ENCODE results near the gene WASHC2A. TPM values are rescaled to one million over a fixed set of nuclear protein-coding genes. Genes with fewer than 3 reads are reported as not detected.
"Not testable (repeated sequence)": the region's sequence is repeated elsewhere in the genome, so short reads cannot be mapped to it uniquely, and the experiment has no call there.

WASHC2A gene
- total RNA-seq, 4 donors from 2014 or later, result 53.7 to 74.8 (median 61.3) TPM

DNA sequence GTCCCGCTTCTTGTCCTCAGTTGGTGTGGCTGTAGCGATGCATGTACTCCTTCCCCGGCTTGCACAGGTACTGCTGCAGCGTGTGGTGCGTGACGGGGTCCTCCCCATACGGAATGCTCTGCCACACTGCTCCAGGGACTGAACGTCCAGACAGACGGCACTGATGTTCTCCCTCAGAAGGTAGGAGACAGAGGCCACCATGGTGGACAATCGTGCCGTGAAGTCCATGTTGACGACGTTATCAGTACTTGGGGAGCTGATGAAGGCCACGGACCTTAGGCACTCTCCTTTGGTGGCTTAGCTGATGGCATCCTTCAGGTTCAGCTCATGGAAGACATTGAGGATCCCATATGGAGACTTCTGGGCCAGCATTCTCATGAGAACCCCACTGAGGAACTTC is 42.1 kb upstream of the WASHC2A start:
- H3K27me3 ChIP-seq, result no peaks in the 10 kb centered on the region
- WGBS, 2 donors (ENCODE audit: low coverage in 1 of 2), result 96% methylated on average over 14 of the region's 14 CpGs; no CpG with 5 or more reads in 1 of the 2 donors
- intact Hi-C loops (cut with DNase I; ENCODE audit: low total_unique reads) (no loop called here), in situ Hi-C loops (cut with MboI; ENCODE audit: low pct_ligation_motif_present in 1 of 4, low pct_unique_long_range_greater_than_20kb in 1 of 4, low sequenced_read_pairs in 3 of 4) (no loop called here)
- H3K4me3 ChIP-seq, result no peak overlapping the region
- no peak overlapping the region for H3K27ac ChIP-seq
- no peaks in the 10 kb centered on the region for H3K36me3 ChIP-seq
- no peaks in the 10 kb centered on the region for H3K9me3 ChIP-seq
- TF ChIP-seq POLR2AphosphoS5 (IDR thresholded peaks at IDR 0.05), result no peak
- TF ChIP-seq, protein P1, sequence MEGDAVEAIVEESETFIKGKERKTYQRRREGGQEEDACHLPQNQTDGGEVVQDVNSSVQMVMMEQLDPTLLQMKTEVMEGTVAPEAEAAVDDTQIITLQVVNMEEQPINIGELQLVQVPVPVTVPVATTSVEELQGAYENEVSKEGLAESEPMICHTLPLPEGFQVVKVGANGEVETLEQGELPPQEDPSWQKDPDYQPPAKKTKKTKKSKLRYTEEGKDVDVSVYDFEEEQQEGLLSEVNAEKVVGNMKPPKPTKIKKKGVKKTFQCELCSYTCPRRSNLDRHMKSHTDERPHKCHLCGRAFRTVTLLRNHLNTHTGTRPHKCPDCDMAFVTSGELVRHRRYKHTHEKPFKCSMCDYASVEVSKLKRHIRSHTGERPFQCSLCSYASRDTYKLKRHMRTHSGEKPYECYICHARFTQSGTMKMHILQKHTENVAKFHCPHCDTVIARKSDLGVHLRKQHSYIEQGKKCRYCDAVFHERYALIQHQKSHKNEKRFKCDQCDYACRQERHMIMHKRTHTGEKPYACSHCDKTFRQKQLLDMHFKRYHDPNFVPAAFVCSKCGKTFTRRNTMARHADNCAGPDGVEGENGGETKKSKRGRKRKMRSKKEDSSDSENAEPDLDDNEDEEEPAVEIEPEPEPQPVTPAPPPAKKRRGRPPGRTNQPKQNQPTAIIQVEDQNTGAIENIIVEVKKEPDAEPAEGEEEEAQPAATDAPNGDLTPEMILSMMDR (IDR thresholded peaks at IDR 0.05), result no peak
- no peak for TF ChIP-seq POLR2A (IDR thresholded peaks at IDR 0.05)
- no peak for TF ChIP-seq EP300 (IDR thresholded peaks at IDR 0.05; ENCODE audit: low read depth)
- no peaks in the 10 kb centered on the region for H3K4me1 ChIP-seq
- DNase-seq, result no peak

DNA sequence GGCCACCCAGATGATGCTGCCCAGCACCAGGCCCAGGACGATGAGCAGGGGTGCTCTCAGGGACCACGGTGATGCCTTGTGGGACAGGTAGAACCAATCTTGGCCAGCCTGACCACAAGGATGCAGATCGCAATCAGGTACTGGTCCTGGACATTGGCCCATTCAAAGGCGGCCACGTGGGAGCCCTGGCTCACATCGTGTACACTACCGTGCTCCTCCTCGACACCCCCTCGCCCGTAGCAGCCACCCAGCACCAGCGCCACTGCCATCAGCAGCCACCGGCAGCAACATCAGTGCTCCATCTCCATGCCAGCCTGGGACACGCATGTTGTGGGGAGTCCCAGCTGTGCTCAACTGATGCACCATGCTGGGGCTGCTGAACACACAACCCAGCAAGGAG is 40.6 kb upstream of the WASHC2A start:
- intact Hi-C loops (cut with DNase I; ENCODE audit: low total_unique reads), result no loop called here
- no peak for DNase-seq
- Histone ChIP-seq H3K36me3 (no peaks in the 10 kb centered on the region), H3K9me3 (no peaks in the 10 kb centered on the region), H3K27me3 (no peaks in the 10 kb centered on the region), H3K4me3 (no peak overlapping the region), H3K27ac (no peak overlapping the region), H3K4me1 (no peaks in the 10 kb centered on the region)
- 93% methylated on average over 13 of the region's 13 CpGs; no CpG with 5 or more reads in 1 of the 2 donors for WGBS, 2 donors (ENCODE audit: low coverage in 1 of 2)
- TF ChIP-seq EP300 (IDR thresholded peaks at IDR 0.05; ENCODE audit: low read depth), result no peak
- TF ChIP-seq POLR2AphosphoS5 (IDR thresholded peaks at IDR 0.05), result no peak
- TF ChIP-seq POLR2A (IDR thresholded peaks at IDR 0.05), result no peak
- TF ChIP-seq, protein P1 (IDR thresholded peaks at IDR 0.05), result no peak
- in situ Hi-C loops (cut with MboI; ENCODE audit: low pct_ligation_motif_present in 1 of 4, low pct_unique_long_range_greater_than_20kb in 1 of 4, low sequenced_read_pairs in 3 of 4), result no loop called here

DNA sequence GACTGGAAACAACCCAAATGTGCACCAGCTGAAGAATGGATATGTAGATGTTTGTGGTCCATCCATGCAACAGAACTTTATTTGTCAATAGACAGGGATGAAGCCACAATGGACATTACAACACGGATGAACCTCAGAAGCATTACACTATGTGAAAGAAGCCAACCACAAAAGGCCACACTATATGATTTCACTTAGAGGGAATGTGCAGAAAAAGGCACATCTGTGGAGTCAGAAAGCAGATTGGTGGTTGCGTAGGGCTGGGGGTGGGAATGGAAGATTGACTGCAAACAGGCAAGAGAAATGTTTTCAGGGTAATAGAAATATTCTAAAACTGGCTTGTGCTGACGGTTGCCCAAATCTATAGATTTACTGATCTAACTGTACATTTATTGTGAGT is 34.3 kb upstream of the WASHC2A start:
- Histone ChIP-seq H3K9me3 (no peaks in the 10 kb centered on the region), H3K27me3 (no peaks in the 10 kb centered on the region), H3K4me3 (no peak overlapping the region), H3K4me1 (no peaks in the 10 kb centered on the region), H3K27ac (no peak overlapping the region), H3K36me3 (no peaks in the 10 kb centered on the region)
- no peak for DNase-seq
- intact Hi-C loops (cut with DNase I; ENCODE audit: low total_unique reads), result no loop called here
- in situ Hi-C loops (cut with MboI; ENCODE audit: low pct_ligation_motif_present in 1 of 4, low pct_unique_long_range_greater_than_20kb in 1 of 4, low sequenced_read_pairs in 3 of 4), result no loop called here
- TF ChIP-seq POLR2AphosphoS5 (IDR thresholded peaks at IDR 0.05) (no peak), EP300 (IDR thresholded peaks at IDR 0.05; ENCODE audit: low read depth) (no peak), POLR2A (IDR thresholded peaks at IDR 0.05) (no peak)
- TF ChIP-seq, protein P1 (IDR thresholded peaks at IDR 0.05), result no peak
- 61% methylated on average over 3 of the region's 3 CpGs for WGBS, 2 donors (ENCODE audit: low coverage in 1 of 2)

DNA sequence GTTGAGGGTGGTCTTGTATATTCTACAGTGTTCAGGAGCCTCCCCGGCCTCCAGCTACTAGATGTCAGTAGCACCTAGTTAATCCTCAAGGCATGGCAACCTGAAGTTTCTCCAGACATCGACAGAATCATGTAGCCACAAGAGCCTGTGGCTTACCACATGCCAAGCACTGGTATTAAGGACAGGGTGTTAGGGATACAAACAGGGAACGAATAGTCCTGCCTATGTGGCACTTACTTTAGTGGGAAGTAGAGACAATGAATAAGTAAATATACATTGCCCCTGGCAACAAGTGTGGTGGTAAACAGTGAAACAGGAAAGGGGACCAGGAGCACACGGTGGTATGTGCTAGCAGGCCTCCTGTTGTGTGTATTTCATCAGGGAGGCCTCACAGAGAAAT is 32.4 kb upstream of the WASHC2A start:
- 58% methylated on average over 4 of the region's 4 CpGs; no CpG with 5 or more reads in 1 of the 2 donors for WGBS, 2 donors (ENCODE audit: low coverage in 1 of 2)
- intact Hi-C loops (cut with DNase I; ENCODE audit: low total_unique reads); in situ Hi-C loops (cut with MboI; ENCODE audit: low pct_ligation_motif_present in 1 of 4, low pct_unique_long_range_greater_than_20kb in 1 of 4, low sequenced_read_pairs in 3 of 4): not testable (repeated sequence)

DNA sequence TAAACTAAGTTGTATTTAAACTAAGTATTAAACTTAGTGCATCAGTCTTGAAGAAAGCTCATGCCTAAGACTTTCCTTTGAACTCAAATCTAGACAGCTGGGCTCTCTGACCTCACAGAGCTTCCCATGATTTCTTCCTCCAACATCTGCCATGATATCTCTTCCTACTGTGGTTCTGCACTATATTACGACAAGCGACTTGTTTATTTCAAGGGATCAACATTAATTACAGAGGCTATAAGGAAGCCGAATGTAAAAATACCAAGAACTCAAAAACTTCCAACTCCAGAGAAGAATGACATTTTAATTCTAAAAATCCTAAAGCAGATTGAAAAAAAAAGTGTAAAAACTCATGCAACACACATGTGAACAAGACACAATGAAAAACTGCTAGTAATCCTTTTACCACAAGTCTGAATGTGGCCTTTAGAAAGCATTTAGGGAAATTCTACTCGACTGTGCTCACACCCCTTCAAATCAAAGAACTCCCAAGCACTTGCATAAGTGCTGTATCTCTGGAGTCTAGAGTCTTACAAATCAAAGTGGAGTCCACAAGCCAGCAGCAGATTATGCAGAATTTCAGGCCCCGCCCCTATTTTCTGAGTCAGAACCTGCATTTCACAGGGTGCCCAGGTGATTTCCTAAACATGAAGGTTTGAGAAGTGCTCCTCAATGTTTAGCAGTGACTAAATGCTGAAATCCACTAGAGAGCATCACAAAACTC is 22.7 kb upstream of the WASHC2A start:
- in situ Hi-C loops (cut with MboI; ENCODE audit: low pct_ligation_motif_present in 1 of 4, low pct_unique_long_range_greater_than_20kb in 1 of 4, low sequenced_read_pairs in 3 of 4) (no loop called here), intact Hi-C loops (cut with DNase I; ENCODE audit: low total_unique reads) (no loop called here)
- no peaks in the 10 kb centered on the region for H3K36me3 ChIP-seq
- no peak for TF ChIP-seq POLR2AphosphoS5 (IDR thresholded peaks at IDR 0.05)
- TF ChIP-seq, protein P1 (IDR thresholded peaks at IDR 0.05), result no peak
- no peak for TF ChIP-seq POLR2A (IDR thresholded peaks at IDR 0.05)
- no peak for TF ChIP-seq EP300 (IDR thresholded peaks at IDR 0.05; ENCODE audit: low read depth)
- no peaks in the 10 kb centered on the region for H3K27me3 ChIP-seq
- H3K9me3 ChIP-seq, result no peaks in the 10 kb centered on the region
- H3K4me3 ChIP-seq, result no peak overlapping the region
- no peak overlapping the region for H3K27ac ChIP-seq
- no peak for DNase-seq
- 39 to 64% methylated on average over 3 to 5 of the region's 5 CpGs for WGBS, 2 donors (ENCODE audit: low coverage in 1 of 2)
- H3K4me1 ChIP-seq, result no peaks in the 10 kb centered on the region

More for the DNA sequence above, 32.4 kb upstream of the WASHC2A start:
- H3K36me3 ChIP-seq, H3K4me1 ChIP-seq, H3K27ac ChIP-seq, H3K27me3 ChIP-seq, H3K9me3 ChIP-seq, DNase-seq, H3K4me3 ChIP-seq: not testable (repeated sequence)

DNA sequence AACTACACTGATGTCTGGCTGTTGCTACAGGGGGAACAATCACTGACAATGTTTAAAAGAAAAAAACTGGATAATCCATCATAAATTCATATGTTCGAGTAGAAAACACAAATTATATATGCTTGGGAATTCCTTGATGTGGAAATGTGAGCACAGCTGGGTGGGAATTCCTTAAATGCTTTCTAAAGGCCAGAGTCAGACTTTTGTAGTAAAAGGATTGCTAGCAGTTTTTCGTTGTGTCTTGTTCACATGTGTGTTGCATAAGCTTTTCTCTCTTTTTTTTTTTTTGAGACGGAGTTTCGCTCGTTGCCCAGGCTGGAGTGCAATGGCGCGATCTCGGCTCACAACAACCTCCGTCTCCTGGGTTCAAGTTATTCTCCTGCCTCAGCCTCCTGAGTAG is 21.3 kb upstream of the WASHC2A start:
- 82 to 87% methylated on average over 9 of the region's 9 CpGs for WGBS, 2 donors (ENCODE audit: low coverage in 1 of 2)
- H3K4me3 ChIP-seq; H3K9me3 ChIP-seq; H3K27me3 ChIP-seq; in situ Hi-C loops (cut with MboI; ENCODE audit: low pct_ligation_motif_present in 1 of 4, low pct_unique_long_range_greater_than_20kb in 1 of 4, low sequenced_read_pairs in 3 of 4); DNase-seq; intact Hi-C loops (cut with DNase I; ENCODE audit: low total_unique reads); H3K4me1 ChIP-seq; H3K27ac ChIP-seq; H3K36me3 ChIP-seq: not testable (repeated sequence)

DNA sequence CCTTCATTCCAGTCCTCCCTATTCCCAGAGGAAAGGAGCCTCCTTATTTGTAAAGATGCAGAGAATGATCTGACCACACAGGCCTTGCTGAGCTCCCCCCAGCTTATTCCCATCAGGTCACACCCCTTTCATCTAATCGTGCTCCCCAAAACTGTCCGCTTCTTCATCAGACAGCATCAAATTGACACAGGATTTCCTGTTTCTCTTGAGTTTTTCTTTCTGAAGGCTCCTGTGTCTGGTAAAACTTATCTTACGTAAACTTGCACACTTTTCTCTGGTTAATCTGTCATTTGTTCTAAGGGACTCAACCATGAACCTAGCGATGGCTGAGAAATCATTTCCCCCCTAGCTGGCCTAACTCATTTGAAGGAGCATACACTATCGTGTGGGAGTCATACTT is 20.2 kb upstream of the WASHC2A start:
- in situ Hi-C loops (cut with MboI; ENCODE audit: low pct_ligation_motif_present in 1 of 4, low pct_unique_long_range_greater_than_20kb in 1 of 4, low sequenced_read_pairs in 3 of 4); DNase-seq; H3K4me1 ChIP-seq; H3K36me3 ChIP-seq; H3K4me3 ChIP-seq; H3K27me3 ChIP-seq; H3K27ac ChIP-seq; H3K9me3 ChIP-seq; intact Hi-C loops (cut with DNase I; ENCODE audit: low total_unique reads): not testable (repeated sequence)
- 74 to 89% methylated on average over 2 to 5 of the region's 5 CpGs for WGBS, 2 donors (ENCODE audit: low coverage in 1 of 2)
